ENCODE results near the gene CDNF. TPM values are rescaled to one million over a fixed set of nuclear protein-coding genes. Genes with fewer than 3 reads are reported as not detected.

Gene CDNF
- total RNA-seq, 1 donor from 2014 or later, result 1.5 TPM

DNA sequence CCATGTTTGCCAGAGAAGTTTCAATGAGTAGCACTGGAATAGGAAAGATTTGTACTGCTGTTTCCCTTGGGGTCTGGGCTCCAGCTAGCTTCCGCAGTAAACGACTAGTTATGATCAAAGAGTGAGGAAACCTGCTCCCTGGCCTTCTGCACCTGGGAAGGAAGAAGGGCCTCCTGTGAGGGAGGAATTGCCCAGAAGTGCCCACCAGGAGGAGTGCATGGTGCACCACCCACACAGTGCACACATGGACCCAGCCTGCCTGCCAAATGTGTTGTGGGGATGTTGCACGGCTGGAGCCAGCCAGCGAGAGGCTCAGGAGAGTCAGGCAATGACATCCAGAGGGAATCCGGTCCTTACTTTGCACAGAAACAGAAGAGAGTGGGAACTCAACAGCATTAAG lies 36.1 kb downstream of the CDNF start:
- H3K9me3 ChIP-seq (replicated peaks), result no peaks in the 10 kb centered on the region
- intact Hi-C loops (cut with micrococcal nuclease), result no loop called here

DNA sequence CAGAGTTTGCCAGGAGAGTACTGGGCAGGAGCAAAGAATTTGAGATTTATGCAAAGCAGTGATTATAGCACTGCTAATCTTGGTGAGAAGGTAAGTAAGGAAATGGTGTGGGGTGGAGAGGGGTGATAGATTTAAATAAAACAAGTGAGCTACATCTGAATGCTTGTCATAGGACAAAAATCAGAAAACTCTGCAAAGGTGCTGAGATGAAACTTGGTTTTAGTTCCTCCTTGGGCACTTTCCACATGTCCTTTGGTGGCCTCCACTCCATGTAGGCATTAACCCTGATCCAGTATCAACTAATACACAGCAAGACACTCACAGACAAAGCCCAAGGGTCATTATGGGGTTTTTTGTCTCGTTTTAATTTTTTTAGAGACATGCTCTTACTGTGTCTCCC lies 37.4 kb downstream of the CDNF start:
- TF ChIP-seq, protein P1, sequence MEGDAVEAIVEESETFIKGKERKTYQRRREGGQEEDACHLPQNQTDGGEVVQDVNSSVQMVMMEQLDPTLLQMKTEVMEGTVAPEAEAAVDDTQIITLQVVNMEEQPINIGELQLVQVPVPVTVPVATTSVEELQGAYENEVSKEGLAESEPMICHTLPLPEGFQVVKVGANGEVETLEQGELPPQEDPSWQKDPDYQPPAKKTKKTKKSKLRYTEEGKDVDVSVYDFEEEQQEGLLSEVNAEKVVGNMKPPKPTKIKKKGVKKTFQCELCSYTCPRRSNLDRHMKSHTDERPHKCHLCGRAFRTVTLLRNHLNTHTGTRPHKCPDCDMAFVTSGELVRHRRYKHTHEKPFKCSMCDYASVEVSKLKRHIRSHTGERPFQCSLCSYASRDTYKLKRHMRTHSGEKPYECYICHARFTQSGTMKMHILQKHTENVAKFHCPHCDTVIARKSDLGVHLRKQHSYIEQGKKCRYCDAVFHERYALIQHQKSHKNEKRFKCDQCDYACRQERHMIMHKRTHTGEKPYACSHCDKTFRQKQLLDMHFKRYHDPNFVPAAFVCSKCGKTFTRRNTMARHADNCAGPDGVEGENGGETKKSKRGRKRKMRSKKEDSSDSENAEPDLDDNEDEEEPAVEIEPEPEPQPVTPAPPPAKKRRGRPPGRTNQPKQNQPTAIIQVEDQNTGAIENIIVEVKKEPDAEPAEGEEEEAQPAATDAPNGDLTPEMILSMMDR (IDR thresholded peaks at IDR 0.05; ENCODE audit: borderline replicate concordance), result no peak
- intact Hi-C loops (cut with micrococcal nuclease), result no loop called here
- no peaks in the 10 kb centered on the region for H3K27me3 ChIP-seq (ENCODE audit: low read depth)

More for the DNA sequence above, 36.1 kb downstream of the CDNF start:
- Histone ChIP-seq H3K4me1 (no peaks in the 10 kb centered on the region), H3K4me3 (no peak overlapping the region), H3K27ac (replicated peaks) (no peak overlapping the region), H3K27me3 (ENCODE audit: low read depth) (peaks cover 2% of the 10 kb centered on the region), H3K36me3 (no peaks in the 10 kb centered on the region)
- TF ChIP-seq, protein P1 (IDR thresholded peaks at IDR 0.05; ENCODE audit: borderline replicate concordance), result no peak
- DNase-seq, result no peak

DNA sequence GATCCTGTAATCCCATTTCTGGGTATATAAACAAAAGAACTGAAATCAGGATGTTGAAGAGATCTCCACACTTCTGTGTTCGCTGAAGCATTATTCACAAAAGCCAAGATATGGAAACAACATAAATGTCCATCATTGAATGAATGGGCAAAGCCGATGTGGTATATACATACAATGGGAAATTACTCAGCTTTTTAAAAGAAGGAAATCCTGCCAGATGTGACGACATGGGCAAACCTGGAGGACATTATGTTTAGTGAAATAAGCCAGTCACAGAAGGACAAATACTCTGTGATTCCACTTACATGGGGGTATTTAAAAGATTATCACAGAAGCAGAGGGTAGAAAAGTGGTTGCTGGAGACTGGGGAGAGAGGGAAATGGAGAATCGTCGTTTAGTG lies 39.2 kb downstream of the CDNF start:
- no peaks in the 10 kb centered on the region for H3K27me3 ChIP-seq (ENCODE audit: low read depth)
- H3K4me1 ChIP-seq, result no peaks in the 10 kb centered on the region
- intact Hi-C loops (cut with micrococcal nuclease), result no loop called here
- no peak overlapping the region for H3K4me3 ChIP-seq
- no peaks in the 10 kb centered on the region for H3K9me3 ChIP-seq (replicated peaks)
- H3K36me3 ChIP-seq, result no peaks in the 10 kb centered on the region
- no peak for DNase-seq
- H3K27ac ChIP-seq (replicated peaks), result no peak overlapping the region
- TF ChIP-seq, protein P1 (IDR thresholded peaks at IDR 0.05; ENCODE audit: borderline replicate concordance), result no peak

More for the DNA sequence above, 37.4 kb downstream of the CDNF start:
- Histone ChIP-seq H3K4me3 (no peak overlapping the region), H3K9me3 (replicated peaks) (no peaks in the 10 kb centered on the region), H3K36me3 (no peaks in the 10 kb centered on the region), H3K4me1 (no peaks in the 10 kb centered on the region), H3K27ac (replicated peaks) (no peak overlapping the region)
- DNase-seq, result no peak

DNA sequence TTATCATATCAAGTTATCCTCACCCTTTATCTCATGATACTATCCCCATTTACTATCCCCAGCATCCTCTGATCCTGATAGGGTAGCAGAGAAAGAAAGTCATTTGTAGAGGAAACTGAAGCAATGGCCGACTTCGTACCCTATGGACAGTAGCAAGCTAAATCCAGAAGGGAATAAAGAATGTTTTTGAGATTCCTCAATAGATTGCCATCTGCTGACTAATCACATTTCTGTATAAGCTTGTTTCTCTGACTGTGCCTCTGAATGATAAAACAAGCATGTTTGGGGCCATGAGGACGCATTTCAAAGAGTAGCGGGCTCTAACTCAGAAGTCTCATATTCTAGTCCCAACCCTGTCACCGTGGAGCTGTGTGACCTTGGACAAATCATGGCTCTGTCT lies 49.9 kb downstream of the CDNF start:
- intact Hi-C loops (cut with micrococcal nuclease), result no loop called here
- Histone ChIP-seq H3K4me3 (no peak overlapping the region), H3K9me3 (replicated peaks) (peaks cover 10% of the 10 kb centered on the region), H3K27ac (replicated peaks) (no peak overlapping the region), H3K36me3 (peaks cover 3% of the 10 kb centered on the region), H3K27me3 (ENCODE audit: low read depth) (no peaks in the 10 kb centered on the region), H3K4me1 (no peaks in the 10 kb centered on the region)
- no peak for DNase-seq
- TF ChIP-seq, protein P1 (IDR thresholded peaks at IDR 0.05; ENCODE audit: borderline replicate concordance), result no peak

DNA sequence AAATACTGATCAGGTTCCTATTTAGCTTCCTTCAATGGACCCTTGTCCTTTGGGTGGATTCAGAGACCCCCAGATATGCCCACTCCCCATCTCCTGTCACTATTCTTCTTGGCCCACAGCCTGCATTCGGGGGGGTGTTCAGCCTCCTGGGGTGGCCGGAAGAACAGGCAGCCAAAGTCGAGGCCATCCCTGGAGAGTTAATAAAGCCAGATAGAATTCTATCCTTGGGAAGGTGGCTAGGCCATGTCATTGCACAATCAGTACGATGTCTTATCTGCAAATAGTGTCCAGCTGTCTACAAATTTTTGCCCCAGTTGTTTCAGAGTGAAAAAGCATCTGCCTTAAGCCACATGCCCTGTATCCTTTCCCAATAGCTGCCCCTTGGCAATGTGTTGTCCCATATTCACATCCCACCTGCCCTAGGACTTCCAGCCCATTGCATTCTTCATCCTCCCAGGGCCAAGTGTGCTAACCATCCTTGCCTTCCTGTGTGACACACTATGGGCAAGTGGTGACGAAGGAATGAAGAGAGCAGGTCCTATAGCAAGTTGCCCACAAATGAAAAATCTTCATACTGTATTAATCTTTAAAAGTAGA lies 53.3 kb downstream of the CDNF start:
- peaks cover 10% of the 10 kb centered on the region for H3K9me3 ChIP-seq (replicated peaks)
- DNase-seq, result no peak
- no peaks in the 10 kb centered on the region for H3K27me3 ChIP-seq (ENCODE audit: low read depth)
- H3K36me3 ChIP-seq, result peaks cover 3% of the 10 kb centered on the region
- TF ChIP-seq, protein P1 (IDR thresholded peaks at IDR 0.05; ENCODE audit: borderline replicate concordance), result no peak
- H3K4me3 ChIP-seq, result no peak overlapping the region
- intact Hi-C loops (cut with micrococcal nuclease), result no loop called here
- no peak overlapping the region for H3K27ac ChIP-seq (replicated peaks)
- H3K4me1 ChIP-seq, result no peaks in the 10 kb centered on the region
